ENCODE data around the gene CCDC180. TPM values are rescaled to one million over a fixed set of nuclear protein-coding genes. Genes with fewer than 3 reads are reported as not detected.

CCDC180 gene
- polyA plus RNA-seq, 1 of the 3 experiments (the other 2 are of a cell fraction) = 1.0 TPM

DNA sequence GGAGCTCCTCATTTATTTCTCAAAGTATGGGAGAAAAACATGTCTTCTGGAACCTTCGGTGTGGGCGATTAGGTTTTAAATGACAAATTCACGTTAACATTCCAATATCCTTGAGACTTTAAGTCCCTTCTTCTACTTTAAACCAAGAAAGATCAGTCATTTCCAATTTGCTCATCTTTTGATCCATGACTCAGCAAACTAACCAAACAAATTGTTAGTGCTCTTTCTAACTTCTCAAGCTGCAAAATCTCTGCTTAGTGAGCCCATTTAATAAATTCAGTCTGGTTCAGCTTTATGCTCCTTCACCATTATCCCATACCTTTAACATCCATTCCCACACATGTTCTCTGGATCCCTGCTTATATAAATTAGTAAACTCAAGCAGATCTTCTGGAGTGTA, 5.5 kb upstream of the CCDC180 start:
- H3K79me2 ChIP-seq (ENCODE audit: insufficient read depth) = no peaks in the 10 kb centered on the region
- no peak for TF ChIP-seq FOXJ3 (CRISPR knock-in tag; IDR thresholded peaks at IDR 0.05)
- CTCF ChIA-PET = interaction anchor here (1.0 to 1.5 kb wide), 2 partner anchors 84 to 445 kb away, joined by 3 read pairs; no protein-coding TSS in a partner anchor

DNA sequence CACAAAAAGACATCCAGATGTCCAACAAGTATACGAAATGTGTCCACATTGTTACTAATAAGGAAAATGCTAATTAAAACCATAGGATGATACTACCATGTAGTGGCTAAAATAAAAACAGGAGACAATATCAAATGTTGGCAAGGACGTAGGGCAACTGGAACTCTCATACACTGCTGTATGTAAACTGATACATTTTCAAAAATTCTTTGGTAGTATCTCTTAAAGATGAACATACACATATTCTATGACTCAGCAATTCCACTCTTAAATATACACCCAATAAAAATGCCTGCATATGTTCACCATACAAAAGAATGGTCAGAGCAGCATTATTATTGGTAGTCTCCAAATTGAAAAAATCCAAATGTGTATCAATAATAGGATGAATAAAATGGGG, 2.9 kb upstream of the CCDC180 start:
- Histone ChIP-seq H3K9ac (no peak overlapping the region), H3K4me2 (no peak overlapping the region), H2AFZ (ENCODE audit: low read depth) (no peak overlapping the region), H3K36me3 (replicated peaks in 1 of 2; ENCODE audit: control insufficient read depth in 1 of 2, insufficient read depth in 2 of 2, low read length in 1 of 2) (no peaks in the 10 kb centered on the region), H3K9me2 (no peaks in the 10 kb centered on the region), H3F3A (replicated peaks; ENCODE audit: insufficient read depth) (peaks cover 5% of the 10 kb centered on the region), H3K9me3 (peaks cover 6% of the 10 kb centered on the region; the same call in 1 of the 2 replicates), H3K79me2 (ENCODE audit: insufficient read depth) (no peaks in the 10 kb centered on the region), H4K20me1 (ENCODE audit: insufficient read depth) (no peaks in the 10 kb centered on the region), H3K4me3 (ENCODE audit: low read depth in 2 of 2, low read length in 1 of 2) (no peak overlapping the region), H3K27ac (ENCODE audit: low read depth in 2 of 2, low read length in 1 of 2) (no peak overlapping the region), H3K27me3 (ENCODE audit: insufficient read depth) (no peaks in the 10 kb centered on the region), H3K4me1 (ENCODE audit: control insufficient read depth in 1 of 2, insufficient read depth in 2 of 2, low read depth in 1 of 2, low read length in 1 of 2) (no peaks in the 10 kb centered on the region)
- ChIA-PET CTCF (no interaction called here), POLR2A (no interaction called here)
- TF ChIP-seq FOXM1 (IDR thresholded peaks at IDR 0.05; ENCODE audit: low read depth) (no peak), POLR2AphosphoS5 (IDR thresholded peaks at IDR 0.05; ENCODE audit: low read depth, low read length) (no peak), YY1 (IDR thresholded peaks at IDR 0.05; ENCODE audit: low read depth) (no peak), GABPA (IDR thresholded peaks at IDR 0.05; ENCODE audit: low read depth) (no peak), FOSL2 (IDR thresholded peaks at IDR 0.05; ENCODE audit: borderline replicate concordance, low read depth) (no peak), RXRA (IDR thresholded peaks at IDR 0.05; ENCODE audit: borderline replicate concordance, low read depth) (no peak), SMC3 (IDR thresholded peaks at IDR 0.05; ENCODE audit: low read depth, low read length) (no peak)
- TF ChIP-seq, protein P1, sequence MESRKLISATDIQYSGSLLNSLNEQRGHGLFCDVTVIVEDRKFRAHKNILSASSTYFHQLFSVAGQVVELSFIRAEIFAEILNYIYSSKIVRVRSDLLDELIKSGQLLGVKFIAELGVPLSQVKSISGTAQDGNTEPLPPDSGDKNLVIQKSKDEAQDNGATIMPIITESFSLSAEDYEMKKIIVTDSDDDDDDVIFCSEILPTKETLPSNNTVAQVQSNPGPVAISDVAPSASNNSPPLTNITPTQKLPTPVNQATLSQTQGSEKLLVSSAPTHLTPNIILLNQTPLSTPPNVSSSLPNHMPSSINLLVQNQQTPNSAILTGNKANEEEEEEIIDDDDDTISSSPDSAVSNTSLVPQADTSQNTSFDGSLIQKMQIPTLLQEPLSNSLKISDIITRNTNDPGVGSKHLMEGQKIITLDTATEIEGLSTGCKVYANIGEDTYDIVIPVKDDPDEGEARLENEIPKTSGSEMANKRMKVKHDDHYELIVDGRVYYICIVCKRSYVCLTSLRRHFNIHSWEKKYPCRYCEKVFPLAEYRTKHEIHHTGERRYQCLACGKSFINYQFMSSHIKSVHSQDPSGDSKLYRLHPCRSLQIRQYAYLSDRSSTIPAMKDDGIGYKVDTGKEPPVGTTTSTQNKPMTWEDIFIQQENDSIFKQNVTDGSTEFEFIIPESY (IDR thresholded peaks at IDR 0.05; ENCODE audit: borderline replicate concordance, low read depth) = no peak
- TF ChIP-seq, protein P2, sequence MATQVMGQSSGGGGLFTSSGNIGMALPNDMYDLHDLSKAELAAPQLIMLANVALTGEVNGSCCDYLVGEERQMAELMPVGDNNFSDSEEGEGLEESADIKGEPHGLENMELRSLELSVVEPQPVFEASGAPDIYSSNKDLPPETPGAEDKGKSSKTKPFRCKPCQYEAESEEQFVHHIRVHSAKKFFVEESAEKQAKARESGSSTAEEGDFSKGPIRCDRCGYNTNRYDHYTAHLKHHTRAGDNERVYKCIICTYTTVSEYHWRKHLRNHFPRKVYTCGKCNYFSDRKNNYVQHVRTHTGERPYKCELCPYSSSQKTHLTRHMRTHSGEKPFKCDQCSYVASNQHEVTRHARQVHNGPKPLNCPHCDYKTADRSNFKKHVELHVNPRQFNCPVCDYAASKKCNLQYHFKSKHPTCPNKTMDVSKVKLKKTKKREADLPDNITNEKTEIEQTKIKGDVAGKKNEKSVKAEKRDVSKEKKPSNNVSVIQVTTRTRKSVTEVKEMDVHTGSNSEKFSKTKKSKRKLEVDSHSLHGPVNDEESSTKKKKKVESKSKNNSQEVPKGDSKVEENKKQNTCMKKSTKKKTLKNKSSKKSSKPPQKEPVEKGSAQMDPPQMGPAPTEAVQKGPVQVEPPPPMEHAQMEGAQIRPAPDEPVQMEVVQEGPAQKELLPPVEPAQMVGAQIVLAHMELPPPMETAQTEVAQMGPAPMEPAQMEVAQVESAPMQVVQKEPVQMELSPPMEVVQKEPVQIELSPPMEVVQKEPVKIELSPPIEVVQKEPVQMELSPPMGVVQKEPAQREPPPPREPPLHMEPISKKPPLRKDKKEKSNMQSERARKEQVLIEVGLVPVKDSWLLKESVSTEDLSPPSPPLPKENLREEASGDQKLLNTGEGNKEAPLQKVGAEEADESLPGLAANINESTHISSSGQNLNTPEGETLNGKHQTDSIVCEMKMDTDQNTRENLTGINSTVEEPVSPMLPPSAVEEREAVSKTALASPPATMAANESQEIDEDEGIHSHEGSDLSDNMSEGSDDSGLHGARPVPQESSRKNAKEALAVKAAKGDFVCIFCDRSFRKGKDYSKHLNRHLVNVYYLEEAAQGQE (IDR thresholded peaks at IDR 0.05; ENCODE audit: low read depth, low read length) = no peak
- WGBS (ENCODE audit: low lambda C conversion rate) = 62% methylated on average over 2 of the region's 2 CpGs
- DNase-seq = no peak

More for the DNA sequence above, 5.5 kb upstream of the CCDC180 start:
- no peak overlapping the region for H3K4me3 ChIP-seq (ENCODE audit: low read depth in 2 of 2, low read length in 1 of 2)
- H3K9me3 ChIP-seq = peaks cover 10% of the 10 kb centered on the region; the same call in 1 of the 2 replicates
- no peaks in the 10 kb centered on the region for H3F3A ChIP-seq (replicated peaks; ENCODE audit: insufficient read depth)
- H3K27ac ChIP-seq (ENCODE audit: low read depth in 2 of 2, low read length in 1 of 2) = no peak overlapping the region
- WGBS (ENCODE audit: low lambda C conversion rate) = 89% methylated on average over 3 of the region's 3 CpGs
- no peaks in the 10 kb centered on the region for H3K4me1 ChIP-seq (ENCODE audit: control insufficient read depth in 1 of 2, insufficient read depth in 2 of 2, low read depth in 1 of 2, low read length in 1 of 2)
- POLR2A ChIA-PET = no interaction called here
- no peaks in the 10 kb centered on the region for H3K9me2 ChIP-seq
- no peaks in the 10 kb centered on the region for H3K27me3 ChIP-seq (ENCODE audit: insufficient read depth)
- no peaks in the 10 kb centered on the region for H3K36me3 ChIP-seq (replicated peaks in 1 of 2; ENCODE audit: control insufficient read depth in 1 of 2, insufficient read depth in 2 of 2, low read length in 1 of 2)
- no peak overlapping the region for H3K9ac ChIP-seq
- DNase-seq = no peak
- H4K20me1 ChIP-seq (ENCODE audit: insufficient read depth) = no peaks in the 10 kb centered on the region
- no peak overlapping the region for H3K4me2 ChIP-seq
- H2AFZ ChIP-seq (ENCODE audit: low read depth) = no peak overlapping the region

Data from SK-N-SH (cell line).